ENCODE results near the gene SSTR5.

Gene SSTR5

GRCh38 chr16:1063728-1064127 lies 8.8 kb upstream of the SSTR5 start:
- no peak for DNase-seq (ENCODE audit: low spot score)
- TF ChIP-seq CTCF (IDR thresholded peaks at IDR 0.05; ENCODE audit: extremely low read depth, missing control alignments), result no peak

- DNase-seq (ENCODE audit: low spot score), result no peak
- no peak for TF ChIP-seq CTCF (IDR thresholded peaks at IDR 0.05; ENCODE audit: extremely low read depth, missing control alignments)
Measured at GRCh38 chr16:1065469-1066128, 6.9 kb upstream of the SSTR5 start.

GRCh38 chr16:1066584-1067172 lies 5.9 kb upstream of the SSTR5 start:
- no peak for TF ChIP-seq CTCF (IDR thresholded peaks at IDR 0.05; ENCODE audit: extremely low read depth, missing control alignments)
- DNase-seq (ENCODE audit: low spot score), result no peak

- DNase-seq (ENCODE audit: low spot score), result no peak
Measured at GRCh38 chr16:1067629-1068028, 4.9 kb upstream of the SSTR5 start.

GRCh38 chr16:1068451-1068850 lies 4.1 kb upstream of the SSTR5 start:
- TF ChIP-seq CTCF (IDR thresholded peaks at IDR 0.05; ENCODE audit: extremely low read depth, missing control alignments), result no peak
- DNase-seq (ENCODE audit: low spot score), result no peak

More at GRCh38 chr16:1067629-1068028, 4.9 kb upstream of the SSTR5 start:
- TF ChIP-seq CTCF (IDR thresholded peaks at IDR 0.05; ENCODE audit: extremely low read depth, missing control alignments), result no peak

GRCh38 chr16:1069154-1069553 lies 3.4 kb upstream of the SSTR5 start:
- no peak for TF ChIP-seq CTCF (IDR thresholded peaks at IDR 0.05; ENCODE audit: extremely low read depth, missing control alignments)
- no peak for DNase-seq (ENCODE audit: low spot score)

- no peak for TF ChIP-seq CTCF (IDR thresholded peaks at IDR 0.05; ENCODE audit: extremely low read depth, missing control alignments)
- DNase-seq (ENCODE audit: low spot score), result no peak
Measured at GRCh38 chr16:1070084-1070863, 2.3 kb upstream of the SSTR5 start.
